Brain pericyte (primary cell): ENCODE results near the gene WNT3A.

ENCODE experiments used
- DNase-seq: peaks from one replicate; pipeline ENCODE4 v3.0.0-alpha.2; 2012; ENCODE audit warnings: low read depth, low spot score

WNT3A gene

GRCh38 chr1:228100822-228101613 is 94.2 kb downstream of the WNT3A start:
- no peak for DNase-seq

GRCh38 chr1:228101614-228101993 is 94.8 kb downstream of the WNT3A start:
- DNase-seq, result no peak

- no peak for DNase-seq
Measured at GRCh38 chr1:228101994-228102790, 95.4 kb downstream of the WNT3A start.

GRCh38 chr1:228102791-228103620 is 96.2 kb downstream of the WNT3A start, which contains the start of gene C1orf35:
Gene C1orf35, minus strand, starts transcription at chr1:228103325. Its CDS starts 98 bp downstream, at chr1:228103227.
- DNase-seq, result peak; percentile 77

- DNase-seq, result no peak
Measured at GRCh38 chr1:228104526-228105269, 97.9 kb downstream of the WNT3A start.

GRCh38 chr1:228105270-228105995 is 98.6 kb downstream of the WNT3A start:
- no peak for DNase-seq

GRCh38 chr1:228105996-228106799 is 99.4 kb downstream of the WNT3A start:
- no peak for DNase-seq

GRCh38 chr1:228106800-228107054 is 99.9 kb downstream of the WNT3A start:
- DNase-seq, result no peak

GRCh38 chr1:228107636-228108035 is 100.8 kb downstream of the WNT3A start:
- no peak for DNase-seq

- no peak for DNase-seq
Measured at GRCh38 chr1:228108055-228108690, 101.4 kb downstream of the WNT3A start.

GRCh38 chr1:228108742-228109072 is 101.9 kb downstream of the WNT3A start:
- DNase-seq, result no peak

- peak; percentile 85 for DNase-seq
Measured at GRCh38 chr1:228109073-228109961, 102.5 kb downstream of the WNT3A start, which contains the start of gene MRPL55. Gene MRPL55, minus strand, starts transcription at chr1:228109299. Its CDS starts 1,039 bp downstream, at chr1:228108260.

- no peak for DNase-seq
Measured at GRCh38 chr1:228109962-228110488, 103.2 kb downstream of the WNT3A start.

GRCh38 chr1:228110556-228110955 is 103.8 kb downstream of the WNT3A start:
- no peak for DNase-seq
